Diencephalon (tissue), 1 donor: Measurements from ENCODE around the gene SMR3B. TPM values are rescaled to one million over a fixed set of nuclear protein-coding genes. Genes with fewer than 3 reads are reported as not detected.

Experiments used
- total RNA-seq: library from RNA; depleted of rRNA; stranded (reverse); fragments of >200 nt; gene quantifications from one replicate; pipeline ENCODE4 v1.2.3, GENCODE V29; 2014

The SMR3B gene
- not detected for total RNA-seq

DNA sequence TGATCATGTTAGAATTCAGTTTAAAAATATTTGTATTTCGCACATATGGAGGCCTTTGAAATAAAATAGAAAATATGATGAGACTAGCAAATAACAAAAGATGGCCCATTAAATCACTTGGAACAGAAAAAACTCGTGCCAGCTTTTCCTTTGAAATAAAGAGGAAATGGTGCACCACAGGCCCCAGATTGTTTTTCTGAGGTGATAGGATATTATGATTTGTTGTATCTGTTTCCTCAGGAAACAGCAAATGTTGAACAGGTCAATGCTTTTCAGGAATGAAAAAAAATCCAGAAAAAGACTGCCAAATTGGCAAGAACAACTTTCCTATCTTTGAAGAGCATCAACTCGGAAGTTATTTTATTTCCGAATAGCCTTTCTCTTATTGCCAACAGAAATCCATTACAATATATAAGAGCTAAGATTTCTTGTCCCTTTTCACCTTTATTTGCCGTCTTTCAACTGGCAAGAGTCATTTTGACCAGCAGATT lies at the start of gene SMR3B:
SMR3B (plus strand) TSS at position 441 of the 491 bp plus-strand sequence. CDS start 1,380 bp downstream, outside the sequence.

DNA sequence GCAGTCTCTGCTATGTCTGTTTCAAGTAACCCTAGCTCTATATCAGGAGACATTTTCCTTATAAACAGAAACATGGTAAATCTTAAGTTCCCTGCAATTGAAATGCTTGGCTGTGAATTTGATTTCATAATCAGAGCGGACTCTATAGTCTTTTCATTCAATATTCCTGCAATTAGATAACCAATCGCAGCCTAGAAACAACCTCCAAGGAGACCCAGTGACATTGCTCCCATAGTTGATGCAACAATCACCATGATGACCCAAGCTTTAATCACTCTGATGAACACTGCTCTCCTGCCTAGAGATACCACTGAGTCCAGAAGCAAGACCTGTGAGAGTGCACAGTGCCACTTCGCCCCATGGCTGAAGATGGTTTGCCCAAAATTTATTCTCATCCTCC lies 48.2 kb upstream of the SMR3B start, which contains the start of gene CABS1:
CABS1 (plus strand) TSS at position 301 of the 400 bp plus-strand sequence; CDS start at position 360, 59 bp downstream.

DNA sequence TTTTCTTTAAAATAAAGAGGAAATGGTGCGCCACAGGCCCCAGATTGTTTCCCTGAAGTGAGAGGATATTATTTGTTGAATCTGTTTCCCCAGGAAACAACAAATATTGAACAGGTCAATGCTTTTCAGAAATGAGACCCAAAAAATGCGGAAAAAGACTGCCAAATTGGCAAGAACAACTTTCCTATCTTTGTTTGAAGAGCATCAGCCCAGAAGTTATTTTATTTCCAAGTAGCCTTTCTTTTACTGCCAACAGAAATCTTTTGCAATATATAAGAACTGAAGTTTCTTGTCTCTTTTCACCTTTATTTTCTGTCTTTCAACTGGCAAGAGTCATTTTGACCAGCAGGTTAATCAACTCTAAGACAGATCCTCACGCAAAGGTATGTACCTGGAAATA lies 22.5 kb upstream of the SMR3B start, which contains the start of gene SMR3A:
SMR3A (plus strand) TSS at position 301 of the 400 bp plus-strand sequence. CDS start 1,356 bp downstream, outside the sequence.

DNA sequence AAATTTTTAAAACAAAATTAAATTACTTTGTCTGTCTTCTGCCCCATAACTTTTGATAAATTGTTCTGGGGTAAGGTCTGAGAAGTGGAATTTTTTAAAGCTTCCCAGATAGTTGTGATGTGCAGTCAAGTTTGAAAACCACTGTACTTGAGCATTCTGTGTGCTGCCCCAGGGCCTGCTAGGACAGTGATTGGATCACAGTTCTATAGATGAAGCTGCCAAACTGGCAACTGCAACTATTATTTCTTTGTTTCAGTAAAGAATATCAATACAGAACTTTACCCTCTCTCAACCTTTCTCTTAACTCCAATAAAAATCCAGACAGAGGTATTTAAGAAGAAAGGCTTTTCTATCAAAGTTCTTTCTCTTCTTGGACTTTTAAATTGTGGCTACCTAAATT lies 14.6 kb downstream of the SMR3B start, which contains the start of gene OPRPN:
OPRPN (plus strand) TSS at position 361 of the 400 bp plus-strand sequence. CDS start 1,346 bp downstream, outside the sequence.

Other genes starting within 250 kb of the SMR3B start
- not detected for gene PRR27, start 228.9 kb upstream of the SMR3B start, total RNA-seq
- not detected for gene ODAM, start 187.4 kb upstream of the SMR3B start, total RNA-seq
- not detected for gene FDCSP, start 157.0 kb upstream of the SMR3B start, total RNA-seq
- gene CSN3, start 140.5 kb upstream of the SMR3B start, total RNA-seq: not detected
- not detected for gene CABS1, start 48.1 kb upstream of the SMR3B start, total RNA-seq
- not detected for gene SMR3A, start 22.4 kb upstream of the SMR3B start, total RNA-seq
- gene OPRPN, start 14.8 kb downstream of the SMR3B start, total RNA-seq: not detected
- gene MUC7, start 89.1 kb downstream of the SMR3B start, total RNA-seq: not detected
- gene AMTN, start 135.4 kb downstream of the SMR3B start, total RNA-seq: not detected
- gene AMBN, start 209.1 kb downstream of the SMR3B start, total RNA-seq: 0.92 TPM
- gene ENAM, start 245.6 kb downstream of the SMR3B start, total RNA-seq: not detected